Spleen (tissue), 11 donors: ENCODE data around the gene FAM83B. TPM values are rescaled to one million over a fixed set of nuclear protein-coding genes. Genes with fewer than 3 reads are reported as not detected.

ENCODE experiments used
- DNase-seq: peaks from one replicate; pipeline ENCODE4 v3.0.0-alpha.2; 2020
- H3K27ac ChIP-seq, 8 donors: fragments of 200-600 bp; sonication (generic) in 7 of 8; 1 replicate in 4 of 8; 2 replicates in 4 of 8; pipeline versions ENCODE4 v1.5.0 to v1.8.0; 2016 to 2021; ENCODE audit warnings: inconsistent platforms in 4 of 8, mild to moderate bottlenecking in 4 of 8, moderate library complexity in 1 of 8
- H3K27me3 ChIP-seq, 7 donors: fragments of 200-600 bp; sonication (generic) in 6 of 7; replicated peaks in 1 of 7; 1 replicate in 4 of 7; 2 replicates in 3 of 7; pipeline versions ENCODE4 v1.5.0 to v1.8.0; 2016 to 2021; ENCODE audit warnings: inconsistent platforms in 3 of 7, mild to moderate bottlenecking in 1 of 7
- H3K36me3 ChIP-seq, 6 donors: fragments of 200-600 bp; sonication (generic) in 5 of 6; 1 replicate in 4 of 6; 2 replicates in 2 of 6; pipeline versions ENCODE4 v1.5.0 to v1.8.0; 2016 to 2021; ENCODE audit warnings: inconsistent platforms in 2 of 6
- H3K4me1 ChIP-seq, 6 donors: fragments of 200-600 bp; sonication (generic) in 5 of 6; 1 replicate in 3 of 6; 2 replicates in 3 of 6; pipeline versions ENCODE4 v1.5.0 to v1.8.0; 2016 to 2021; ENCODE audit warnings: inconsistent platforms in 3 of 6
- H3K4me3 ChIP-seq, 8 donors: fragments of 200-600 bp; sonication (generic) in 7 of 8; 1 replicate in 4 of 8; 2 replicates in 4 of 8; pipeline versions ENCODE4 v1.5.0 to v1.8.0; 2016 to 2021; ENCODE audit warnings: inconsistent platforms in 4 of 8, mild to moderate bottlenecking in 4 of 8, moderate library complexity in 2 of 8
- H3K9me3 ChIP-seq, 8 donors: fragments of 200-600 bp; sonication (generic) in 7 of 8; 1 replicate in 4 of 8; 2 replicates in 4 of 8; pipeline versions ENCODE4 v1.5.0 to v1.8.0; 2016 to 2021; ENCODE audit warnings: inconsistent platforms in 4 of 8
- CTCF ChIP-seq, 11 experiments: fragments of 200-600 bp in 7 of 11; fragments of 450-650 bp in 4 of 11; sonication (generic) in 4 of 11; IDR thresholded peaks in 8 of 11; conservative IDR thresholded peaks in 3 of 11; 1 replicate in 7 of 11; 2 replicates in 4 of 11; pipeline versions ENCODE4 v1.4.0 to v1.8.0; 2016 to 2021; ENCODE audit warnings: antibody characterized with exemption in 11 of 11, inconsistent platforms in 4 of 11, mild to moderate bottlenecking in 1 of 11
- POLR2A ChIP-seq, 3 donors: fragments of 450-650 bp; IDR thresholded peaks; one replicate each; pipeline ENCODE4 v1.5.1; 2017; ENCODE audit warnings: antibody characterized with exemption in 3 of 3, mild to moderate bottlenecking in 1 of 3
- POLR2AphosphoS5 ChIP-seq, 3 donors: sonication (generic); formaldehyde crosslinking; IDR thresholded peaks; one replicate each; pipeline ENCODE4 v1.5.1; 2017; ENCODE audit warnings: antibody characterized with exemption in 3 of 3
- WGBS, 5 donors: extraction: QIAGEN DNeasy Blood & Tissue Kit in 3 of 5; methylation state at CpG; one replicate each; pipeline versions ENCODE4 v1.1.5 to v1.1.7; 2013 to 2018; 5-methylcytosine and 5-hydroxymethylcytosine counted together
- intact Hi-C: fragments of 100-400 bp; cut with DNase I; formaldehyde crosslinking; loops from one replicate; pipeline ENCODE4 v1.15.0; 2023; ENCODE audit warnings: low total_unique reads
- polyA plus RNA-seq, 3 donors: library from polyadenylated mRNA; stranded (reverse); fragments of 200-250 nt; gene quantifications; one replicate each; pipeline ENCODE4 v1.2.1, GENCODE V29; 2013
- total RNA-seq, 7 donors: library from RNA; depleted of rRNA in 3 of 7; stranded (reverse); fragments of >200 nt in 3 of 7; fragmentation: NEBNext Ultra II Directional in 4 of 7; extraction: Animal tissue kit (Norgen Biotek cat#: 25700) in 4 of 7; gene quantifications; one replicate each; pipeline versions ENCODE4 v1.1.0 to v1.2.1, GENCODE V29; 2016 to 2021
- donor health status: healthy with polysubstance abuse.
- donor health status: DM: no; HTN: no; CAD: no; lungs with moderate emphysema.
- donor health status: DM: no; HTN: no; CAD: no.
- donor health status: Bipolar disorder and iron deficiency.
- donor health status: healthy.
- donor health status: DM: no; HTN: no; CAD: no.
- donor health status: DM: yes; HTN: yes; CAD: no.

Gene FAM83B
- total and polyA plus RNA-seq, 10 donors, result not detected

DNA sequence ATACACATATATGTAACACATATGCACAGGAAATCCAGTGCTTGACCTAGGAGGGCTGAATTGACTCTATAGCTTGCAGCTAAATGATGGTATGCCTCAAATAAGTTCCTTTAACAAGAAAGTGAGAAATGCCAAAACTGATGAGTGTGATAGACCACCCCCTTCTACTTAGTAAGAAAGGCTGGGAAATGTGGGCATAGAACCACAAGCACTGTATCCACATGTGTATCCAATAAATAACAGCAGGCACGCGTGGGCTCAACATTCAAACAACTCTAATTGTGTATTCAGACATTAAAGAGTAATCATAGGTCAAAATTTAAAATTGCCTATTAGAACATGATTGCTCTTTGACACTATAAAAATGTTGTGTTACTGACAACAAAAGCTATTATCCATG is 54.1 kb downstream of the FAM83B start:
- DNase-seq, result no peak
- intact Hi-C loops, result no loop called here
- 90 to 98% (median 93%) methylated on average over 2 of the region's 2 CpGs for WGBS, 5 donors

GRCh38 chr6:54903884-54904283 is 57.3 kb downstream of the FAM83B start:
- Histone ChIP-seq H3K4me1 (no peaks in the 10 kb centered on the region), H3K4me3 (no peak overlapping the region), H3K27me3 (no peaks in the 10 kb centered on the region), H3K27ac (no peak overlapping the region), H3K36me3 (no peaks in the 10 kb centered on the region), H3K9me3 (no peaks in the 10 kb centered on the region)
- no peak for DNase-seq
- no peak for TF ChIP-seq CTCF (IDR thresholded peaks at IDR 0.05 in 8 of 11, conservative IDR thresholded peaks at IDR 0.05 in 3 of 11)
- no peak for TF ChIP-seq POLR2A (IDR thresholded peaks at IDR 0.05)
- no peak for TF ChIP-seq POLR2AphosphoS5 (IDR thresholded peaks at IDR 0.05)
- intact Hi-C loops, result no loop called here

More for the DNA sequence above, 54.1 kb downstream of the FAM83B start:
- no peaks in the 10 kb centered on the region for H3K27me3 ChIP-seq
- H3K27ac ChIP-seq, result no peak overlapping the region
- no peaks in the 10 kb centered on the region for H3K36me3 ChIP-seq
- no peak overlapping the region for H3K4me3 ChIP-seq
- TF ChIP-seq CTCF (IDR thresholded peaks at IDR 0.05 in 8 of 11, conservative IDR thresholded peaks at IDR 0.05 in 3 of 11) (no peak), POLR2A (IDR thresholded peaks at IDR 0.05) (no peak), POLR2AphosphoS5 (IDR thresholded peaks at IDR 0.05) (no peak)
- no peaks in the 10 kb centered on the region for H3K9me3 ChIP-seq
- no peaks in the 10 kb centered on the region for H3K4me1 ChIP-seq

GRCh38 chr6:54907355-54907754 is 60.8 kb downstream of the FAM83B start:
- H3K9me3 ChIP-seq, result no peaks in the 10 kb centered on the region
- H3K27me3 ChIP-seq, result no peaks in the 10 kb centered on the region
- H3K4me3 ChIP-seq, result no peak overlapping the region
- no peaks in the 10 kb centered on the region for H3K36me3 ChIP-seq
- TF ChIP-seq CTCF (IDR thresholded peaks at IDR 0.05 in 8 of 11, conservative IDR thresholded peaks at IDR 0.05 in 3 of 11) (no peak), POLR2A (IDR thresholded peaks at IDR 0.05) (no peak), POLR2AphosphoS5 (IDR thresholded peaks at IDR 0.05) (no peak)
- DNase-seq, result no peak
- H3K27ac ChIP-seq, result no peak overlapping the region
- 67 to 85% (median 80%) methylated on average over 1 of the region's 1 CpG for WGBS, 5 donors
- intact Hi-C loops, result no loop called here
- H3K4me1 ChIP-seq, result no peaks in the 10 kb centered on the region

- H3K36me3 ChIP-seq, result no peaks in the 10 kb centered on the region
- H3K9me3 ChIP-seq, result no peaks in the 10 kb centered on the region
- 91 to 97% (median 96%) methylated on average over 3 of the region's 3 CpGs for WGBS, 5 donors
- TF ChIP-seq POLR2AphosphoS5 (IDR thresholded peaks at IDR 0.05) (no peak), POLR2A (IDR thresholded peaks at IDR 0.05) (no peak), CTCF (IDR thresholded peaks at IDR 0.05 in 8 of 11, conservative IDR thresholded peaks at IDR 0.05 in 3 of 11) (no peak)
- no peaks in the 10 kb centered on the region for H3K27me3 ChIP-seq
- H3K4me3 ChIP-seq, result no peak overlapping the region
- no peaks in the 10 kb centered on the region for H3K4me1 ChIP-seq
- intact Hi-C loops, result no loop called here
- DNase-seq, result no peak
- no peak overlapping the region for H3K27ac ChIP-seq
Measured at GRCh38 chr6:54909184-54909583, 62.6 kb downstream of the FAM83B start.
